22Rv1 (cell line): ENCODE results near the gene RYK.

ENCODE experiments used
- ZFX ChIP-seq: fragments of 450-650 bp; IDR thresholded peaks from 2 replicates; pipeline ENCODE4 v1.6.1; 2017; ENCODE audit warnings: antibody characterized with exemption, borderline replicate concordance
- TF ChIP-seq, protein P1 (sequence below): fragments of 450-650 bp; IDR thresholded peaks from 2 replicates; pipeline ENCODE4 v1.5.1; 2017; ENCODE audit warnings: mild to moderate bottlenecking

- TF ChIP-seq, protein P1, sequence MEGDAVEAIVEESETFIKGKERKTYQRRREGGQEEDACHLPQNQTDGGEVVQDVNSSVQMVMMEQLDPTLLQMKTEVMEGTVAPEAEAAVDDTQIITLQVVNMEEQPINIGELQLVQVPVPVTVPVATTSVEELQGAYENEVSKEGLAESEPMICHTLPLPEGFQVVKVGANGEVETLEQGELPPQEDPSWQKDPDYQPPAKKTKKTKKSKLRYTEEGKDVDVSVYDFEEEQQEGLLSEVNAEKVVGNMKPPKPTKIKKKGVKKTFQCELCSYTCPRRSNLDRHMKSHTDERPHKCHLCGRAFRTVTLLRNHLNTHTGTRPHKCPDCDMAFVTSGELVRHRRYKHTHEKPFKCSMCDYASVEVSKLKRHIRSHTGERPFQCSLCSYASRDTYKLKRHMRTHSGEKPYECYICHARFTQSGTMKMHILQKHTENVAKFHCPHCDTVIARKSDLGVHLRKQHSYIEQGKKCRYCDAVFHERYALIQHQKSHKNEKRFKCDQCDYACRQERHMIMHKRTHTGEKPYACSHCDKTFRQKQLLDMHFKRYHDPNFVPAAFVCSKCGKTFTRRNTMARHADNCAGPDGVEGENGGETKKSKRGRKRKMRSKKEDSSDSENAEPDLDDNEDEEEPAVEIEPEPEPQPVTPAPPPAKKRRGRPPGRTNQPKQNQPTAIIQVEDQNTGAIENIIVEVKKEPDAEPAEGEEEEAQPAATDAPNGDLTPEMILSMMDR: no peak
- TF ChIP-seq ZFX: no peak
Observed at GRCh38 chr3:134134240-134134639, 116.4 kb downstream of the RYK start.
